DMS53 treated with DMSO at 0.1 percent for 48 hours (cell line): ENCODE results near the gene IRX5.

ENCODE experiments used
- DNase-seq: peaks from one replicate; lab custom pipeline; 2025; ENCODE audit not compliant: unreplicated experiment; lab: John Stamatoyannopoulos, UW

IRX5 gene

GRCh38 chr16:54930005-54930868 lies at the start of gene IRX5:
Gene IRX5, plus strand, starts transcription at chr16:54930865. Its CDS starts 334 bp downstream, at chr16:54931199.
- DNase-seq, result peak; percentile 81

GRCh38 chr16:54882556-54882955 lies 48.1 kb upstream of the IRX5 start:
- no peak for DNase-seq

GRCh38 chr16:54883358-54883757 lies 47.3 kb upstream of the IRX5 start:
- DNase-seq, result no peak

GRCh38 chr16:54886078-54886477 lies 44.6 kb upstream of the IRX5 start:
- no peak for DNase-seq

- DNase-seq, result no peak
Observed at GRCh38 chr16:54890381-54890780, 40.3 kb upstream of the IRX5 start.

GRCh38 chr16:54891346-54891745 lies 39.3 kb upstream of the IRX5 start:
- no peak for DNase-seq

- no peak for DNase-seq
Observed at GRCh38 chr16:54892981-54893380, 37.7 kb upstream of the IRX5 start.

- no peak for DNase-seq
Observed at GRCh38 chr16:54897930-54898329, 32.7 kb upstream of the IRX5 start.

GRCh38 chr16:54901606-54902005 lies 29.1 kb upstream of the IRX5 start:
- DNase-seq, result no peak

GRCh38 chr16:54903047-54903446 lies 27.6 kb upstream of the IRX5 start:
- no peak for DNase-seq

- DNase-seq, result no peak
Observed at GRCh38 chr16:54911079-54911478, 19.6 kb upstream of the IRX5 start.

- DNase-seq, result no peak
Observed at GRCh38 chr16:54912720-54913119, 17.9 kb upstream of the IRX5 start.

- DNase-seq, result no peak
Observed at GRCh38 chr16:54921206-54921824, 9.3 kb upstream of the IRX5 start.

- DNase-seq, result no peak
Observed at GRCh38 chr16:54923055-54923473, 7.6 kb upstream of the IRX5 start.

GRCh38 chr16:54923988-54924387 lies 6.7 kb upstream of the IRX5 start:
- DNase-seq, result no peak

- DNase-seq, result no peak
Observed at GRCh38 chr16:54926166-54926838, 4.4 kb upstream of the IRX5 start.

GRCh38 chr16:54927125-54928015 lies 3.3 kb upstream of the IRX5 start:
- DNase-seq, result no peak

GRCh38 chr16:54928016-54928356 lies 2.7 kb upstream of the IRX5 start:
- peak; percentile 29 for DNase-seq

GRCh38 chr16:54928411-54929089 lies 2.1 kb upstream of the IRX5 start:
- DNase-seq, result peak; percentile 63
